Hematopoietic multipotent progenitor cell treated with erythropoietin and hydrocortisone succinate and interleukin-3 and kit ligand, for 15 days (in vitro differentiated cells): ENCODE measurements around the gene VAT1.
"Not testable (repeated sequence)": the region's sequence is repeated elsewhere in the genome, so short reads cannot be mapped to it uniquely, and the experiment has no call there.

Experiments used
- DNase-seq: peaks from one replicate; pipeline ENCODE4 v3.0.0-alpha.2; 2015; ENCODE audit warnings: low spot score

The VAT1 gene

DNA sequence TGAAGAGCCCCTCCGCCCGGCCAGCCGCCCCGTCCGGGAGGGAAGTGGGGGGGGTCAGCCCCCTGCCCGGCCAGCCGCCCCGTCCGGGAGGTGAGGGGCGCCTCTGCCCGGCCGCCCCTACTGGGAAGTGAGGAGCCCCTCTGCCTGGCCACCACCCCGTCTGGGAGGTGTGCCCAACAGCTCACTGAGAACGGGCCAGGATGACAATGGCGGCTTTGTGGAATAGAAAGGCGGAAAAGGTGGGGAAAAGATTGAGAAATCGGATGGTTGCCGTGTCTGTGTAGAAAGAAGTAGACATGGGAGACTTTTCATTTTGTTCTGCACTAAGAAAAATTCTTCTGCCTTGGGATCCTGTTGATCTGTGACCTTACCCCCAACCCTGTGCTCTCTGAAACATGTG lies 48.9 kb downstream of the VAT1 start:
- DNase-seq = not testable (repeated sequence)

DNA sequence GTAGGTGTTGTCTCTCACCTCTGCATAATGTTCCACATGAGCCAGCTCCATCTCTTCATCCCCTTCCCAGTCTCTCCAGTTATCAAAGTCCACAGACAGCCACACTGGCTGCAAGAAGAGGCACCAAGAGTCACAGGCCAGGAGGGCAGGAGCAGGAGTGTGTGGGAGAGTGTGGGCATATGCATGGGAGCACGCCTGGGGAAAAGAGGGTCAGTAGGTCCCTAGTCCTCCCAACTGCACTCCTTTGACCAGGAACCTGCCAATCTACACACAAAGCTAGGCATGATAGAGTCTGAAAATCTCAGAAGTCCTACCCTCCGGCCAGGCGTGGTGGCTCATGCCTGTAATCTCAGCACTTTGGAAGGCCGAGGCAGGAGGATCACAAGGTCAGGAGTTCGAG lies 50.6 kb downstream of the VAT1 start:
- DNase-seq = no peak

GRCh38 chr17:42969001-42969581 lies 53.1 kb downstream of the VAT1 start:
- no peak for DNase-seq

GRCh38 chr17:42967925-42968324 lies 54.3 kb downstream of the VAT1 start:
- no peak for DNase-seq
